Measurements from ENCODE around the gene NALCN. TPM values are rescaled to one million over a fixed set of nuclear protein-coding genes. Genes with fewer than 3 reads are reported as not detected.

NALCN gene
- total and polyA plus RNA-seq, 10 of the 15 experiments (the other 5 are each of a cell fraction or from before 2014, with no cell fraction given), result under 0.01 TPM; not detected in 9

- TF ChIP-seq EZH2 (IDR thresholded peaks at IDR 0.05; ENCODE audit: borderline replicate concordance, control insufficient read depth, low read depth, low read length), result no peak
- TF ChIP-seq KAT2A (conservative IDR thresholded peaks at IDR 0.05; ENCODE audit: control insufficient read depth, low read depth, low read length), result no peak
- TF ChIP-seq SMC3 (IDR thresholded peaks at IDR 0.05; ENCODE audit: borderline replicate concordance, low read length), result no peak
- no peak for TF ChIP-seq NR2C1 (IDR thresholded peaks at IDR 0.05)
- no peak for TF ChIP-seq RCOR1 (conservative IDR thresholded peaks at IDR 0.05; ENCODE audit: low read depth, low read length)
- TF ChIP-seq SRF (IDR thresholded peaks at IDR 0.05; ENCODE audit: low read depth in 2 of 2, low read length in 2 of 2), result no peak
- no peak for TF ChIP-seq WRNIP1 (IDR thresholded peaks at IDR 0.05; ENCODE audit: borderline replicate concordance, low read depth, low read length)
- TF ChIP-seq SREBF1 (IDR thresholded peaks at IDR 0.05; ENCODE audit: low read length), result no peak
- TF ChIP-seq CREM (IDR thresholded peaks at IDR 0.05; ENCODE audit: low read depth), result no peak
These were observed 409.1 kb downstream of the NALCN start (continued) for GRCh38 chr13:101007245-101007644.

Other genes with a start within 250 kb of the NALCN start
- 0.16 and 0.17 TPM in 2 replicates for gene ITGBL1, start 36.2 kb upstream of the NALCN start, total RNA-seq (2014; rRNA removed)
- 0.28 and 0.31 TPM in 2 replicates for gene ITGBL1, start 36.2 kb upstream of the NALCN start, total RNA-seq (2014; rRNA removed; fragmentation: Illumina TruSeq; extraction: Trizol)
- 0.16 and 0.28 TPM in 2 replicates for gene ITGBL1, start 36.2 kb upstream of the NALCN start, total RNA-seq (2021)
- gene ITGBL1, start 36.2 kb upstream of the NALCN start, polyA plus RNA-seq (2011; rRNA removed), result 2.8 and 3.5 TPM in 2 replicates
- gene ITGBL1, start 36.2 kb upstream of the NALCN start, polyA plus RNA-seq (2014; fragmentation: Illumina TruSeq; extraction: Trizol), result 0.08 and 0.18 TPM in 2 replicates
- not detected for gene ITGBL1, start 36.2 kb upstream of the NALCN start, polyA plus RNA-seq (2014; fragmentation: Nextera tagmentation; extraction: Ambion mirVana)
- gene ITGBL1, start 36.2 kb upstream of the NALCN start, polyA plus RNA-seq (2014; rRNA removed), result 0.10 and 0.20 TPM in 2 replicates
- gene ITGBL1, start 36.2 kb upstream of the NALCN start, polyA plus RNA-seq (2016; fragmentation: Nextera tagmentation; extraction: Ambion mirVana), result under 1 TPM in 1 of 2 experiments, not detected in 1; 0.67 TPM